Uterus (tissue), 2 donors: ENCODE data around the gene SH3BGR.

ENCODE experiments used
- CTCF ChIP-seq, 4 experiments: fragments of 200-600 bp in 2 of 4; fragments of 450-650 bp in 2 of 4; sonication (generic) in 2 of 4; IDR thresholded peaks; one replicate each; pipeline ENCODE4 v1.5.1; 2016 to 2019; ENCODE audit warnings: antibody characterized with exemption in 4 of 4, mild to moderate bottlenecking in 2 of 4, moderate library complexity in 1 of 4
- POLR2A ChIP-seq, 2 donors: fragments of 450-650 bp; IDR thresholded peaks; one replicate each; pipeline ENCODE4 v1.6.1; 2016; ENCODE audit warnings: antibody characterized with exemption in 2 of 2, mild to moderate bottlenecking in 1 of 2, moderate library complexity in 1 of 2

GRCh38 chr21:39518055-39518846 is 66.5 kb downstream of the SH3BGR start:
- TF ChIP-seq CTCF (IDR thresholded peaks at IDR 0.05) (peak; percentile 74 to 84 (median 79)), POLR2A (IDR thresholded peaks at IDR 0.05) (no peak)
